Erythroblast (primary cell): ENCODE results near the gene SSC4D.

Source experiments
- GATA1 ChIP-seq: IDR thresholded peaks from 2 replicates; pipeline ENCODE4 v1.6.1; 2011; ENCODE audit warnings: low read depth, mild to moderate bottlenecking, control low read depth, low read length, moderate library complexity
- POLR2A ChIP-seq: IDR thresholded peaks from 2 replicates; pipeline ENCODE4 v1.6.1; 2011; ENCODE audit warnings: mild to moderate bottlenecking, low read length

DNA sequence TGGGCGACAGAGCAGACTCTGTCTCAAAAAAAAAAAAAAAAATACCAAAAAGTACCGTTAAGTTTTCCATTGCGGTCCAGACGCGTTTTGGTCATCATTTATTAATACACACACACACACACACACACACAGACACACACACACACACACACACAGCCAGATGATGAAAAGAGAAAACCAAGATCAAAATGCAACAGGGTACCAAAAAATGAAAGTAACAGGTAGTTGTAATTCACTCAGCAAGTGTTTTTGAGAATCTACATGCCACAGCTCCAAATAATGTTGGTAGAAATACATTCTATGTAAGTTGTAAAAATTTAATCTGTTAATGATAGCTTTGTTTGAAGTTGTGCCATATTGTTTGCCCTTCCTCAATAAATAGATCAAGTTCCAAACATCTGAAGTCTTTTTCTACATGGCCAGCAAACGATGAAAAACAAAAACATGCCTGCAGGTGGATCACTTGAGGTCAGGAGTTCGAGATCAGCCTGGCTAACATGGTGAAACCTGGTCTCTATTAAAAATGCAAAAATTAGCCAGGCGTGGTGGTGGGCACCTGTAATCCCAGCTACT, 60.1 kb downstream of the SSC4D start:
- no peak for TF ChIP-seq POLR2A
- TF ChIP-seq GATA1 = no peak
